NCI-H748 (cell line): ENCODE measurements around the gene ARHGEF16.
A peak's percentile ranks its signal among the peaks of the same experiment; 100 is the strongest.

Source experiments
- DNase-seq: peaks from one replicate; lab custom pipeline; 2025; ENCODE audit not compliant: unreplicated experiment; lab: John Stamatoyannopoulos, UW

Gene ARHGEF16

DNA sequence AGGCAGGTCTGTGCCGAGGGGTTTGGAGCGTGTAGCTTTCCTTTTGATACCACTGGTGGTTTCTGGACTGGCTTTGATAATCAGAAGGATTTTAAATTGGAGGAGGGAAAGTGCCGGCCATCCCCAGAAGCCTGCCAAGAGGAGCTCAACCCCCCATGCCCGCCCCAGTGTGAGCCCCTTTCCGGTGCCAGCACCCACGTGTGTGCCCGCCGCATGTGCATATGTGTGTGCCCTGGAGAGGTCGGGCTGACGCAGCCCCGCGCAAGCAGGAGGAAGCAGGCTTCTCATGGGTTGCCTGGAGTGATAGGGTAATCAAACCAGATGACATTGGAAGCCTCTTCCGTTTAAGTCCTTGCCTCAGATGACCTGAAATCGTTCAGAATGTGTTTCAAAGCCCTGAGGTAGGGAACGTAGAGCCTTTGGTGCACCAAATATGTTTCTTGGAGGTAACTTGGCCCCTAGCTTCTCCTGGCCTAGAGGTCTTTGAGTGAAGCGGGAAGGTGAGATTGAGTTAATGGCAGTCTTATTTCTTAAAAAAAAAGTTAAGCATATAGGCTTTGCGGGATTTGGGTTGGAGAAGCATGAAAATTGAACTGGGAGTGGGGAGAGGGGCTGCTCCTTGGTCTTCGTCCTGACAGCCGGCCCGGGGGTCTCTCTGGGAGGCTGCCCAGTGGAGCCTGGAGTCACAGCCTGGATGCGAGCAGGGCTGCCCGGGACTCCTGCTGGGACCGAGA, 34.1 kb upstream of the ARHGEF16 start:
- peak; percentile 21 for DNase-seq

DNA sequence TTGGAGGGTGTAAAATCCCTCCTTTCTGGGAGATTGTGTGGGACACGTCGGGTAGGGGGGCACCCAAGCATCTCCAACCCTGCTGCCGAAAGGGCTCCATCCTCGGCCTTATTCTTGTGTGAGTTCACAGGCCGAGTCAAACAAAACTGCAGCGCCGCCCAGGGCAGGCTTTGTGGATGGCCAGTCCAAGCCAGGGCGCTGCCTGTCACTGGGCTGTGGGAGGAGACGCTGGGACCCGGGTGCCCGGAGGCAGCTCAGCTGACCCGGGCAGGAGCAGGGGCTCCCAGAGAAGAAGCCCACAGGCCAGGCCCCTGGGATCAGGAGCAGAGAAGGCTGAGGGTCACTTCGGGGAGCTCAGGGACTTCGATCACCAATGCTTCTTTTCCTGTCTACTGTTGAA, 31.8 kb upstream of the ARHGEF16 start:
- DNase-seq = no peak

DNA sequence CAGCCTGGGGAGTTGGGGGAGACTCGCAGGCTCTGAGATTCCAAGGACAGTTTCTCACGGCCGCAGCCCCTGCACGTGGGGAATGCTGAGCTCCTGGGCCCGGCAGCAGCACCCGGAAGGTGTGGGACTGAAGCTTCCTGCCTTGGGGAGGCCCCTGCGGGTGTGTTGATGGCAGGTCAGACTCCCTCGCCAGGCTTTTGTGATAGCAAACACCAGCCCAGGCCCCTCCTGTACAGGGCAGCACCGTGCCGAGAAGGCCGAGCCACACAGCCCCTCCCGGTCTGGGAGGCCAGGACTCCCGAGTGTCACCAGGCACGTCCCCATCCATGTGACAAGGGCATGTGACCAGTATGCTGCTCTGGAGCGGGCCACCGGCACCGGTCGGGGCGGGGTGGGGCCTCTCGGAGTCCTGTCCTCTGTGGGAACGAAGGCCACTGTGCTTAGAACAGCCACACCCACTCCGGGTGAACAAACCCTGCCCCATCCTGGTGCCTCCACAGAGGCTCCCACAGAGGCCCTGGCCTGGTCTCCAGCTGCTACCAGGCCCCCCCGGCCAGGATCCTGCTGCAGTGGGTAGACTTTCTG, 31.1 kb upstream of the ARHGEF16 start:
- no peak for DNase-seq

DNA sequence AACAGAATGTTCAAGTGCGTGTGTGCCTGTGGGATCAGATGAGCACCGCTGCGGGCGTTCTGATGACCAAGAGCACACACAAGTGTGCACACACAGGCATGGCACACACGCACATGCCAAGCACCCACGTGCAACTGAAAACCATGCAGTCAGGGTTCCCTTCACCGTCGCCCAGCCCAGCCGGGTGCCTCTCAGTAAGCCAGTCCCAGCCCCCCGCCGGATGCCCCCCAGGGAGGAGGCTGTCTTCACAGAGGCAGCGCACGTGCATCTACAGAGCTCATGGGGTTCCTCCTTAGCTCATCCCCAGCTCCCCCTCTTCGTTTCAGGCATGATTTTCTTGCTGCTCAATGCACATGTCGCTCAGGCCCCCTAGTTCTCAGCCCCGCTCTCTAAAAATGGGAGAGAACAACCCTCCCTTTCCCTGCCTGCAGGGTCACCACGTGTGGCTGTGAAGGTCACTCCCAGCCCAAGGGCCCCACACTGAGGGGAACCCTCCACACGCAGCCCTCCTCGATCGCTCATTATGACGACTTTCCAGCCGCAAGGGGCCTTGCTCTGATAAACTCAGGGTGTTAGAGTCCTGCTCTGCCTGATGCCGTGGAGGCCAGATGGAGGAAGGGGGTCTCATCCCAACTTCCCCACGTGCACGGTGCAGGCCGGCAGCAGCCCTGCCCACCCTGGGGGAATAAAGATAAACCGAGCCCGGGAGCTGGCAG, 30.4 kb upstream of the ARHGEF16 start:
- DNase-seq = no peak

DNA sequence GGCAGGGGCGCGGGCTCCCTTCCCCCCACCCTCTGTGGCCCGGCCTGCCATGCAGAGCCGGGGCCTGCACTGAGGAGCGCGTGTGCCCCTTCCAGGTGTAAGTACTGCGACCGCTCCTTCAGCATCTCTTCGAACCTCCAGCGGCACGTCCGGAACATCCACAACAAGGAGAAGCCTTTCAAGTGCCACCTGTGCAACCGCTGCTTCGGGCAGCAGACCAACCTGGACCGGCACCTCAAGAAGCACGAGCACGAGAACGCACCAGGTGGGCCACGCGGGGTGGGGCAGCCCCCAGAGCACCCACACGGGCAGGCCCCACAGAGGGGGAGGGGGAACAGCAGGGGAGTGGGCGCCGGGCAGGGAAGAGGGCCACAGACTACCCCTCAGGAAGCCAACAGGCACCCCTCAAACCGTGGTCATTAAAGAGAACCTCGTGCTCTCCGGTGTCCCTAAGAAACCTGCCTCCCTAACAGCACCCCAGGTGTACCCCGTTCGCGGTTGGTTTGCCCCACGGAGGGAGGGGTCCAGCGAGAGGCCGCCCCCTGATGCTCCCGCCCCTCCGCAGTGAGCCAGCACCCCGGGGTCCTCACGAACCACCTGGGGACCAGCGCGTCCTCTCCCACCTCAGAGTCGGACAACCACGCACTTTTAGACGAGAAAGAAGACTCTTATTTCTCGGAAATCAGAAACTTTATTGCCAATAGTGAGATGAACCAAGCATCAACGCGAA, 28.8 kb upstream of the ARHGEF16 start:
- DNase-seq = no peak

DNA sequence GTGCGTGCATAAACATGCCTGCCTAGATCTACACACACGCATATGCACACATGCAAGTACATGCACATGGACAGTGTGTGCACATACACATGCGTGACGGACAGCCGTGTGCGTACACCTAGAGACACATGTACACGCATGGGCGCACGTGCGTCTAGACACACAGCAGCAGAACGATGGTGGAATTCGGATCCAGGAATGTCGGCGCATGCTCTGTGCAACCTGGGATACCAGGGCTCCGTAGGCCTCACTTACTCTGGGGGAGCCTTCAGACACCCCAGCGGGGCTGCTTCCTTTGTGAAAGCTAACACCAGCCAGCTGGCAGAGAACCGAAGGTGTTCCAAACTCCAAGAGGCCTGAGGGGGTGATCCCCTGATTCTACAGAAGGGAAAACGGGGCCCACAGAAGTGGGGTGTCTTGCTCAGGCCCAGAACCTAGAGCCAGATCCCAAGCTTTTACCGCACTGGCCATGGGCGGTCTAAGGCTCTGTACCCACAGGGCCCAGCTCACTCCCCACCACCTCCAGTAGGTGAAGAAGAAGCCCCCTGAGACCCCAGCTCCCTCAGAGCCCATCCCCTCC, 27.4 kb upstream of the ARHGEF16 start:
- DNase-seq = no peak

DNA sequence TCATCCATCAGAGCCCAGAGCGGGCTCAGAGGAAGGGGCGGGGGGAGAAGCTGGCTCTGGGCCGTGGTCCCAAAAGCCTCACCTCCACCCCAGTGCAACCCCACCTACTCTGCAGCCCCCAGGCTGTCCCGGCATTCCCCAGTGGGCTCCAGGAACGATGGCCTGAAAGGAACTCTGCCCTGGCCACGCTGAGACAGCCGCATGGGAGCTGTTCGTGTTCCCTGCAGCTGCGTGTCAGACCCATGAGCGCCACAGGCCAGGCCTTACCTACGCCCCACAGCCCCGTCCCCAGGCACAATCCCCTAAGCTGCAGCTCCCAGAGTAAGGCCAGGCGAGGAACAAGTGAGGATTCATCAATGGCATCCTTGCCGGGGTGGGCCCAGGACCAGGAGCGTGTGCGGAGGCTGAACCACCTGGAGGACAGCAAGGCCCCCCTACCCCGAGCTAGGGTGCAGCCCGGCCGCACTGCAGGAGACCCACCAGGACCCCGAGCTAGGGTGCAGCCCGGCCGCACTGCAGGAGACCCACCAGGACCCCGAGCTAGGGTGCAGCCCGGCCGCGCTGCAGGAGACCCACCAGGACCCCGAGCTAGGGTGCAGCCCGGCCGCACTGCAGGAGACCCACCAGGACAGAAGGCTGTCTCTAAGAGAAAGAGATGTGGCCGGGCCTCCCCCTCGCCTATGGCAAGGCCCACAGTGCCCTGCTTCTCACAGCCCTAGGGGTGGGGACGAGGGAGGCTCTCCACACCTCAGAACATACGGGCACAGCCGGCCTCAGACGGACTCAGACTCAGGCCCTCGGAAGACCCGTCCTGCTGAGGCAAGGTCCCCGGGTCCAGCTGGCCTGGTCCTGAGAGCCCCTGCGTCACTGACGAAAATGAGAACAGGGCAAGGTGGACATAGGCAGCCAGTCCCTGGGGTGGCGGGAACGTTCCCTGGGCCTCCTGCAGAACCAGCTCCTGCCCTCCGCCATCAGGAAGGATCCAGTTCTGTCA, 26.5 kb upstream of the ARHGEF16 start:
- no peak for DNase-seq

DNA sequence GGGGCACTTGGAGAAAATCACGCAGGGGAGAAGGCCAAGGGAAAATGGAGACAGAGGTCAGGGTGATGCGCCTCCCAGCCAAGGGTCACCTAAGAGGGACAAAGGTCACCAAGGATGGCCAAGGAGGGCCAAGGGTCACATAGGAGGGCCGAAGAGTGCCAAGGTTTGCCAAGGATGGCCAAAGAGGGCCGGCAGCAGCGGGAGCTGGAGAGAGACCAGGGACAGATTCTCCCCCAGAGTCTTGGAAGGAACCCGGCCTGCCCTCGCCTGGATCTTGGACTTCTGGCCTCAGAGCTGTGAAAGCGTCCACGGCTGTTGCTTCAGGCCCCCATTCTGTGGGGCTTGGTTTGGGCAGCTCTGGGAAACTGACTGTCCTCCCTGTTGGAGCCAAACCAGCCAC, 25.6 kb upstream of the ARHGEF16 start:
- DNase-seq = no peak

DNA sequence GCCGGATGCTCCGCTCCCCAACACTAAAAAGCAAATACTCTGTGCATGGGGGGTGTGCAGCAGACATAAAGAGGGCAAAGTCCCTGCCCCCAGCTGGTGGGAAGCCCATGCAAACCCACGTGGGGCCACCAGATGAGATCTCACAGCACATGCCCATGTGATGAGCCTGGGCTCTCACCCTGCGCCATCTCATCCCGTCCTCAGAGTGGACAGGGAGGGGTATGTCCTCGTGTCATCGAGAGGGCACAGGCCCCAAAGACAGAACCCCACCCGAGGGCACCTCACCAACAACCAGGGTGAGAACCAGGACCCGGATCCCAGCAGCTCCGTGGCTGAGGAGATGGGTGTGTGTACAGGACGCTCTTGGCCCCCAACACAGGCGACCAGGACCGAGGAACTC, 25.1 kb upstream of the ARHGEF16 start:
- no peak for DNase-seq

DNA sequence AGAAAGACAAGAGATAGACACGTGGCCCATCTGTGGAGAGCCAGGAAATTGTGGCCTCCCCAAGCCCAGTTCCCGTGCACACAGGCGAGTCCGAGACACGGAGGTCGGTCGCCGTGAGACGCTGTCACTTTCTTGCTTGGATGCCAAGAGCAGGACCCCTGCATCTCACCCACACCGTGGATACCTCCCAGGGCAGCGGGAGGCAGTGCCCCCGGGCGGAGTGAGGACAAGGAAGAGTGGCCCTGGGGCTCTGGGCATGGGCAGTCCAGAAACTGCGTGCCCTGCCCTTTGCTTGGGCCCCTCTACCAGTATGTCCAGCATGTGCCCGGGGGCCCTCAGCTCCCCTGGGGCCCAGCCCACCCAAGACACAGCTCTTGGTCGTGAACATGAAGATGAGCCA, 24.7 kb upstream of the ARHGEF16 start:
- DNase-seq = no peak

DNA sequence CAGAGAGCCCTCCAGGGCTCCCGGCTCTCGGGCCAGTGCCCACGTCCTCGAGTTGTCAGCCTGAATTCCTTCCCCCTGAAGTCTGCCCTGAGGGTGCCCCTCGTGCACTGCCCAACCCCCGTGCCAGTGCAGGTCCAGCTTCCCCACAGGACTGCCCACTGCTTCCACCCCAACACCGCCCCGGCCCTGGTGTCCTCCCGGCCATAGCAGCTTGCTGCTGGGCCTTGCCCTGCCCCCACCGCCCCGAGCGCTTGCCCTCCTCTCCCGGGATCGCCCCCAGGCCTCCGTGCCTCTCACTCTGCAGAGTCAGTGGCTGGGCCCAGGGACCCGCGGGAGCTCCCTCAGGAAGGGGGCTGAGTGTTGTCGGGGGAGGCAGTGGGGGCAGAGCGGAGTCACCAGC, 24.1 kb upstream of the ARHGEF16 start:
- no peak for DNase-seq

DNA sequence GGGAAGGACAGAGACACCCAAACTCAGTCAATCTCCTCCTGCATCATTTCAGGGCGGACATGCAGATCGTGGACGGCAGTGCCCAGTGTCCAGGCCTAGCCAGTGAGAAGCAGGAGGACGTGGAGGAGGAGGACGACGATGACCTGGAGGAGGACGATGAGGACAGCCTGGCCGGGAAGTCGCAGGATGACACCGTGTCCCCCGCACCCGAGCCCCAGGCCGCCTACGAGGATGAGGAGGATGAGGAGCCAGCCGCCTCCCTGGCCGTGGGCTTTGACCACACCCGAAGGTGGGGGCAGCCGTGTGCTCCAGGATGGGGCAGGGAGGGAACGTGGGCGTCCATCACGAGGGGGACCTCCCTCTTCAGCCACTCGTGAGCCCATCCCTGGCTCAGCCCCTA, 23.6 kb upstream of the ARHGEF16 start:
- no peak for DNase-seq

DNA sequence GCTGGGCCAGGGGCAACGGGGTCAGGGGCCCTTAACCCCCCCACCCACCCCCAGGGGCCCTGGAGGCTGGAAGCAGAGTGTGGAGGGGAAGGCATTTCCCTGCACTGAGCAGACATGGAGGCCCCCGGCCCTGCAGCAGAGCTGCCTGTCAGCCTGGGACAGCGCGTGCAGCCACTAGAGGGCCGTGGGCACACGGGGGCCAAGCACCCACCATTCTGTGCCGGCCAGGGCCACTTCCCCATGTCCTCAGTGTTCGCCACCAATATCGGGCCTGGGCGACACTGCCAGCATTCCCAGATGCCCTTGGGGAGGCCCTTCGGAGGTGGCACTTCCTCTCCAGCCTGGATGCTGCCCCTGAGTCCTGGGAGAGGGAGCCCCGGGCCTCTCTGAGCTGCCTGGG, 23.2 kb upstream of the ARHGEF16 start:
- DNase-seq = no peak

DNA sequence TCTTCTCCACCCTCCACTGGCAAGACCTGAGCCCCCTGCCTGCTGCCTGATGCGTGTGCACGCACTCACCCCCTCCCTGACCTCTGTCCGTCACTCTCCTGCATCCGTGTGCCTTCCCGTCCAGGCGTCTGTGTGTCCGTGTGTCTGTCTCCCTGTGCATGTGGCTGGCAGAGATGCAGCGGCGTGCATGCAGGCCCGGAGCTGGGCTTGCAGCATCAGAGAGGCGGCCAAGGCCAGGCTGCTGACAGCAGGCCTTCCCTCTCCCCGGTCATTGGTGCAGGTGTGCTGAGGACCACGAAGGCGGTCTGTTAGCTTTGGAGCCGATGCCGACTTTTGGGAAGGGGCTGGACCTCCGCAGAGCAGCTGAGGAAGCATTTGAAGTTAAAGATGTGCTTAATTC, 22.8 kb upstream of the ARHGEF16 start:
- no peak for DNase-seq

DNA sequence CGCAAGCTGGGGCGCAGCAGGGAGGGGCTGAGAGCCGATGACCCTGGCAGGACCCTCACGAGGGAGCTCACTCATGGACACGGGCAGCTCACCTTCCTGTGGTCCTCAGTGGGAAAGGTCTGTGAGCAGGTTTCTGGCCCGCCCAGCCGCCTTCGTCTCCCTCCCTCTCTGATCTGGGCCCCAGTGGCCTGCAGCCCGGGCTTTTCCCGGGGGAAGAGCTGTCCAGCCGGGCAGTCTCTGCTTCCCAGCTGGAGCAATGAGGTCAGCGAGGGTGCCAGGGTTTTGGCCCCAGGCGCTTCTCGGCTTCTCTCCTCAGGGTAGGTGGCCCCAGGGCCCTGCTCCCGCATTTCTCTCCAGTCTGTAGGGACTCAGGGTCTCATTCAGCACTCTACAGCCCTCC, 22.2 kb upstream of the ARHGEF16 start:
- DNase-seq = no peak

DNA sequence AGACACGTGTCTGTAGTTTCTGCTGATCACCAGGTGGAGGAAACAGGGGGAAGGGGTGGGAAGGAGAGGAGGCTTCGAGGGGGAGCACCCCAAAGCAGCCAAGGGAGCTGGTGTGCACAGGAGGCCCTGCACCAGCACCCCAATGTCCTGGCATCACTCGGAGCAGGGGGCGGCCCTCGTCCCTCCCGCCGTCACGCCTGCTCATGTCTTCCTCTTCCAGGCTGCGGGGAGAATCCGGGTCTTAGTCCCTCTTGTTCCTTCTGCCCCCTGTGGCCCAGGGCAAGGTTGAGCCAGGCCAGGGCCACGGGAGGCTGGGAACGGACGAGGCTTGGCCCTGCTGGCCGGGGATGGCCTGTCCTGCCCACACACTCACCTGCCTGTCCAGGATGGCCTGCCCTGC, 21.4 kb upstream of the ARHGEF16 start:
- DNase-seq = no peak

DNA sequence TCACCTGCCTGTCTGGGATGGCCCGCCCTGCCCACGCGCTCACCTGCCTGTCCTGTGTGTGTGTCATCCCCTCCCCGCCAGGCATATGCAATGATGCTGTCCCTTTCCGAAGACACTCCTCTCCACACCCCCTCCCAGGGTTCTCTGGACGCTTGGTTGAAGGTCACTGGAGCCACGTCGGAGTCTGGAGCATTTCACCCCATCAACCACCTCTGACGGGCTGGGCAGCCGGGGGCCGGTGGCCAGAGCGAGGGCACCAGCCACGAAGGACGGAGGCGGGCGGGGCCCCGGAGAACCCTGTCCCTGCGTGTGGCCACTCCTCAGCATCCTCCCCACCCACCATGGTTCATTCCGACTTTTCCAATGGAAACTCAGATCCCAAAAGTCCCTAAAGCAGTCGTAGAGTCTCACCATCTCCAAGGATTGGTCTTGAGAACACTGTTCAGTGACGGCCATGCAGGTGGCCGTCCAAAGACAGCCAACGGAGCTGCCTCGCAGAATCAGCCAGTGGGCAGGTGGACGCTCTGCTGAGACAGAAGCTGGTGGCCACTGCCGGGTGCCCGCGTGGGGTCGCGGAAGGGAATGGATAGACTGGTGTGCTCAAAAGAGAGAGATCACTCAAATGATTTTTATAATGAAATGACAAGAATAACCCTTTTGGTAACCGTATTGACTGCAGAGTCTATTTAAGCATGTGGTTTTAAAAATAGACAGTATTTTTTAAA, 20.7 kb upstream of the ARHGEF16 start:
- DNase-seq = no peak

DNA sequence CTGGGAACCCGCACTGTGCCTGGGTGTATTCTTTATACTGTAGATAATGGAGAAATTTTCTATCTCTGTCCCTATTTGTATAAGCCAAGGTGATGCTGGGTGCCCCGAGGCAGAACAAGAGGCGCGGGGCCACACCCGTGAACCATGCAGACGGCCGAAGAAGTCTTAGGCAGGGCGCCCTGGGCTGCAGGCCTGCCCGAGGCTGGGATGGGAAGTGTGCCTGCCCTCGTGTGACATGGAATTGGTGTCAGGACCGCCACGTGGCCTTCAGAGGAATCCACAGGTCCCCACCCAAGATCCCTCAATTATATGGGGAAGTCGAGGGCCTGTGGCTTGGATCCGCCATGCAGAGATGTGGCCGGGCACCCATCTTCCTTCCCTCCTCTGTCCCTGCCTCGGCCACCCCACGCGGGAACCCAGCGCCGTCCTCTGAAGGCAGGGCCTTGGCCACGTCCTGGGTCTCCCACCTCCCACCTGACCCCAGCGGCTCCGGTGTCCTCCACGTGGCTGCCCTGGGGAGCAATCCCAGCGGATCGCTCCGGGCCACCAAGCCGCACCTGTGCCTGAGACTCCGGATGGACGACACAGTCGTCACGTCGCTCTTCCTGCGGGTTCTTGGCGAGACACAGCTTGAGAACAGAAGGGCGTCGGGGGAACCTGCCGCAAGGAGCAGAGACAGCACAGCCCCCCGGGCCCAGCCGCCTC, 19.9 kb upstream of the ARHGEF16 start:
- DNase-seq = no peak

DNA sequence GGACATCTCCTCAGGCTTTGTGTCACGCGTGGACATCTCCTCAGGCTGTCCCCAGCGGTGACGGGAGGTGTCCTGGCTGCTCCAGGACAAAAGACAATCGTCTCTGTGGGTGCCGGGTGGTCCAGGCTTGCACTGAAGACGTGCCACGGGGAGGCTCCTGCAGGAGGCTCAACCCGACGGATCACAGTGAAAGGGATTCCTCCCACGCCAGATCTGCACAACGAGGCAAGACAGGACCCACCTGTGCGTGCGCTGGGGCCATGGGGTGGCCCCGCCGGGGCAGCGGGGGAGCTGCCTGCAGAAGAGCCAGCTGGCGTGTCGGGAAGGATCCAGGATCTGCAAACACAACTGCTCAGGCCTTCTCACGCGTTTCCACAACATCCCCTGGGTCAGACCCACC, 18.8 kb upstream of the ARHGEF16 start:
- DNase-seq = no peak
